Lung microvascular endothelial cell (primary cell): ENCODE results near the gene NKX3-2. TPM values are rescaled to one million over a fixed set of nuclear protein-coding genes. Genes with fewer than 3 reads are reported as not detected.
"Not testable (repeated sequence)": the region's sequence is repeated elsewhere in the genome, so short reads cannot be mapped to it uniquely, and the experiment has no call there.

Source experiments
- DNase-seq, 2 donors: peaks; one replicate each; pipeline versions ENCODE4 v3.0.0 to v3.0.0-alpha.2; 2010; ENCODE audit warnings: low read depth in 2 of 2
- total RNA-seq: library from RNA; depleted of rRNA; stranded (reverse); fragments of >200 nt; gene quantifications from 2 replicates; pipeline ENCODE4 v1.2.1, GENCODE V29; 2014

The NKX3-2 gene
- under 0.01 and 0.20 TPM in 2 replicates for total RNA-seq

DNA sequence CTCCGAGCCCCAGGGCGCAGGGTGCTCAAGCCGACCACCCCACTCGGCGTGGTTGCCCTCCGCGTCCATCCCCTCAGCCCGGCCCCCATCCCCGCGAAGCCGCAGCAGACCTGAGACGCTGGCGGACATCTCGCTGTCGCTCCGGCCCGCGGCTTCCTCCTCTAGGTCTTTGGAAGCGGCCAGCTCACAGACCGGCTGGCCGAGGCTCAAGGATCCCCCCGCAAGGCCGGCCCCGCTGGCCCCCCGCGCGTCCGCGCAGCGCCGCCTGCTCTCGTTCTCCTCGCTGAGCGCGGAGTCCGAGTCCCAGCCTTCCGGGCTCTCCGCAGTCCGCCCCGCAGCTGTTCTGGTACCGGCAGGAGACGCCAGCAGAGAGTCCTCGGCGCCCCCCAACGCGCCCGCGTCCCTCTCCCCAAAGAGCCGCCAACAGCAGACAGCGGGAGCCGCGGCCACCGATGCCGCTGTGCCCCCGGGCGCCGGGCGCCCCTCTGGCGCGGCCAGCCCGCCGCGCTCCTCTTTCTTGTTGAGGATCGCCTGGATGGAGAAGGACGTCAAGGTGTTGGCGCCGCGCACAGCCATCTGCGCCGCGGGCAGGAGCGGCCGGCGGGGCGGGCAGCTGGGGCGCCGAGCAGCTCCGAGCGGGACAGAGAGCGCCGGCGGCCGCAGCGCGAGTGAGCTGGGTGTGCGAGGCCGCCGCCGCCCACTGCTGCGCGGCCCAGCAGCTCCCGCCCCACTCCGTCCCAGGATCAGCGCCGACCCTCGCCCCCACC lies at the start of gene NKX3-2:
Gene NKX3-2 (minus strand): TSS at position 670 of the 767 bp plus-strand sequence. CDS start 94 bp downstream, at position 576.
- peak; percentile 28 to 43 for DNase-seq

DNA sequence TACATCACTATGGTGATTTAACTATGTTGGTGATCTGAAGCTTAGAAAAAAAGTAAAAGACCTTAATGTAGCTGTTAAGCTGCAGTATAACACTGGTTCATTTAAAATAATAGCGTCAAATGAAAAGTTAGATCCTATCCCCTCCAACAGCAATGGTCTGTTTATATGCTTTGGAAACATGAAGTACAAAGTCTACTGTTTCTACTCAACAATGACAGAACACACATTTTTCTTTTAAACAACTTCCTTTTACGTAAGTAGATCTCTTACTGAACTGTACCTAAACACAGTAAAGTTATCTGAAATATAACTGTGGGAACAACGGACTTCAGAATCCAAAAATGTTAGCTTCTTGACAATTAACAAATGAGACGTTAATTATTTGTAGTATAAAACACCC lies 47.9 kb upstream of the NKX3-2 start:
- no peak for DNase-seq

GRCh38 chr4:13590766-13591165 lies 46.5 kb upstream of the NKX3-2 start:
- DNase-seq: no peak

GRCh38 chr4:13588954-13589353 lies 44.6 kb upstream of the NKX3-2 start:
- no peak for DNase-seq

DNA sequence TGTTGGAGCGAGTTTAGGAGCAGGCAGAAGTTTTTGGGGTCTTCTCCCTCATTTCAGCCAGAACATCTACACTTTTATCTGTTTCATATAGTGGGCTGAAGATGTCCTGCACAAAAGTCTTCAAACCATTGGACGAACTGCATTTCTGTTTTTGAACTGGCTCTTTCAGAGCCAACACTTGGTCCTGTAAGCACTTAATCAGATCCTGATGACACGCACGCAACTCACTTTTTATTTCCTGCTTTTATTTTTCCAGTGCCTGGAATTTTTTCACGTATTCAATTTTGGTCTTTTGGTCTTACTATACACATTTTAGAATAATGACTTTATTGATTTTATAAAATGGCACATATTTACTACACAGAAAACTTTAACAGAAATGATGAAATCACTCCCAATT lies 40.2 kb upstream of the NKX3-2 start:
- peak; percentile 62 to 64 for DNase-seq

GRCh38 chr4:13580036-13580435 lies 35.7 kb upstream of the NKX3-2 start:
- DNase-seq: no peak

- DNase-seq: no peak
Measured at GRCh38 chr4:13577660-13578059, 33.4 kb upstream of the NKX3-2 start.

DNA sequence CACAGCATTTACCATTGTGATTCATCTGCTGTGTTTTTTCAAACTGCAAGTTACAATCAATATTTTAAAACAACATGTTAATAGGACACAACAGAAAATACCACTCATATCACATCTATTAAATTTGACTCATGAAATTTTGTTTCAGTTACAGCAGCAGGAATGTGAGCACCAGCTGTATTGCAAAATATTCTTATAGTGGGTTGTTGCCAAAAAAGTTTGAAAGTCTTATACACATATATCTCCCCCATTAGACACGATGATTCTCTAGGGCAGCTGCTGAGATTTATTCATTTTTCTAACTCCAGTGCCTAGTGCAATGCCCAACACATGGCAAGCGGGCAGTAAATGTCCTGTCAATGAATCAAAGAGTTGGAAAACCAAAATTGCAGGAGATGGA lies 26.6 kb upstream of the NKX3-2 start:
- no peak for DNase-seq

- no peak for DNase-seq
Measured at GRCh38 chr4:13567125-13567524, 22.8 kb upstream of the NKX3-2 start.

DNA sequence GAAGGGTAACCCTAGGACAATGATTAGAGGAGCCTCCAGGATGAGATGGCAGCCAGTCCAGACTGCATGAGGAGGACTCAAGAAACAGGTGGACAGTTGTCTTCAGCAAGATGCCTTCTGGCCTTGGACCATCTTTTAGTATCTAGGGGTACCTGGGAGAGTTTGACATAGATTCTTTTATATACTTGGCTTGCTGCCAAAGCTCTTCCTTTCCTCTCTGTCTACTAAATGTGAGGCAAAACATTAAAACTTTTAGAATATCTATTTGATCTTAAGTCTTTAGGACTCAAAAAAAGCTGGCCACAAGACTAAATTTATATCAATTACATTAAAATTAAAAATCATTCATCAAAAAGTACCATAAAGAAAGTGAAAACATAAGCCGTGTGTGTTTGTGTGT lies 18.6 kb upstream of the NKX3-2 start:
- no peak for DNase-seq

GRCh38 chr4:13561673-13562072 lies 17.4 kb upstream of the NKX3-2 start:
- DNase-seq: no peak

DNA sequence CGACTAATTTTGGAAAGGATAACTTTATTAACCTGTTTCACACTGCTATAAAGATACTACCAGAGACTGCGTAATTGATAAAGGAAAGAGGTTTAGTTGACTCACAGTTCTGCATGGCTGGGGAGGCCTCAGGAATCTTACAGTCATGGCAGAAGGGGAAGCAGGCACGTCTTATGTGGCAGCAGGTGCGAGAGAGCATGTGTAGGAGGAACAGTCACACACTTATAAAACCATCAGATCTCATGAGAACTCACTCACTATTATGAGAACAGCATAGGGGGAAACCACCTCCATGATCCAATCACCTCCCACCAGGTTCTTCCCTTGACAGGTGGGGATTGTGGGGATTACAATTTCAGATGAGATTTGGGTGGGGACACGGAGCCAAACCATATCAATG lies 15.8 kb upstream of the NKX3-2 start:
- not testable (repeated sequence) for DNase-seq

- DNase-seq: peak in 1 of 2 donors; percentile 72
Measured at GRCh38 chr4:13559413-13559812, 15.1 kb upstream of the NKX3-2 start.

DNA sequence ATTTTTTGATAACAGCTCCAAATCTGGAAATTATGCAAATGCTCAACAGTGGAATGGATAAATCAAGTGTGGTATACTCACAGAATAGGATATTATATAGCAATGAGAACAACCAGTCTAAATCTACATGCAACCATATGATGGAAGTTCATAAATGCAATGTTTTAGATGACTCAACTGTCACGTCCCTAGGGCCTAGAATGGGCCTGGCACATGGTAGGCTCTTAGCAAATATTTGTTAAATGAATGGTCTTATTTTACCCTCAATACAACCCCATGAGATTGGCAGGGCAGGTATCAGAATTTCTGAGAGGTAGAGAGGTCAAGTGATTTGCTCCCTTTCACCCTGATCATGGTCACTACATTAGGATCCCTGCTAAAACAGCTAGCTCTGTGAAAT lies 14.6 kb upstream of the NKX3-2 start:
- no peak for DNase-seq

DNA sequence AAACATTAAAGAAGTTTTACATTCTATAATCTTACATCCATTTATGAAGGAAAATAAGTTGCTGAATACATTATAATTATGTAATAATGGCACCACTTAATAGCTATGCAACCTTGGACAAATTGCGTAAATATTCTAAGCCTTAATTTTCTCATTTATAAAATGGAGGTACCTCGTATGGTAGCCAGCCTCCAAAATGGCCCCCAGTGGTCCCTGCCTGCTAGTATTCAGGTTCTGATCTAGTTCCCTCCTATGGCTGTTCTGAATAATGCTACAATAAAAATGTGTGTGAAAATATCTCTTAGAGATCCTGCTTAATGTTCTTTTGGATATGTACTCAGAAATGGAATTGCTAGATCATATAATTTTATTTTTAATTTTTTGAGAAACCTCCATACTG lies 11.0 kb upstream of the NKX3-2 start:
- no peak for DNase-seq

DNA sequence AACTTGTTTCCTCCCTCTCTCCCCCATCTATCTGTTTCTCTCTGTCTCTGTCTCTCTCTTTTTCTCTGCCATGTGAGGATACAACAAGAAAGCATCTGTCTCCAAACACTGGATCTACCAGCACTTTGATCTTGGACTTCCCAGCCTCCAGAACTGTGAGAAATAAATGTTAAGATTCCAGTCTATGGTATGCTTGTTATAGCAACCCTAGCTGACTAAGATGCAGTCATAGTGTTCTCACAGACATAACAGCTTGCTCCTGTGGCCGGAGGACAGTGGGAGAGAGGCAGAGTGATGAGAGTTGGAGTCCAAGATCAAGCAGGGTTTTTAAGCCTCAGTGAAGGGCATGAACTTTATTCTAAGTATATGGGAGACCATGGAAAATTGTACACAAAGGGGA lies 8.8 kb upstream of the NKX3-2 start:
- no peak for DNase-seq

- peak; percentile 78 to 83 for DNase-seq
Measured at GRCh38 chr4:13548984-13549546, 4.8 kb upstream of the NKX3-2 start.

DNA sequence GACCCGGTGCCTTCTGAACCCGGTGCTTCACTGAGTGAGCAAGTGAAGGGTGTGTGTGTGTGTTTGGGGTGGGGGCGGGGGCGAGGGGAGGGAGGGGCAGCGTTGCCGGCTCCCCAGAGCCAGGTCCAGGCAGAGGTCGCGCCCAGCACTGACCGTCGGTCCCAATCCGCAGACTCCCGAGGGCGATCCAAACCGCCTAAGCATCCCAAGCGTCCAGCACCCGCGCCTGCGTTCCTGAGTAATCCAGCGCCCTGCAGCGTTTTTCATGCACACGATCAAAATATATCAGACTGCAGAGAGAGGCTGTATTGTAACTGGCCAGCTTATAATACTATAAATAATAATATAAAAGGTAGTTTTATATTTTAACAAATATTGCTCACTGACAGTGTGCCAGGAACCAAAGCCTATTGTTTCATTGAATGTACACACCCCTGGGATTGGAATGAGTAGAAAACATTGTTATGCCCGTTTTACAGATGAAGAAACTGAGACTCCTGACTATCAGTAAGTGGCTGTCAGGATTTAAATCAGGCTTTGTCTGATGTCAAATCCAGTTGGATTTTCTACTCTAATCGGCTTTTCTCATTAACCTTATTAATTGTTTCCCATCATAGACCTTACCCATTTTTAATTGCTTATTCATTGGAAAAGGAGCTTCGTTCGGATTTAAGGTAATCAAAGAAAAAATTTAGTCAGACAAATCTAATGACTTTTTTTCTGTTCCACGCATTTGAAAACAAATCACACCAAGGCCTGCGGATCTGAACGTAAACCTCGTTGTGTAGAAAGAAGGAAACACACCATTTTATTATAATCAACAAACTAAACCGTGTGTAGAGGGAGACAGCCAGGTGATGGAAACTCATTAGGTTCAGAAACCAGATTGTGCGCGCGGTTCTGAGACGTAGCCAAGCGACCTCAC lies 4.0 kb upstream of the NKX3-2 start:
- DNase-seq: no peak

- no peak for DNase-seq
Measured at GRCh38 chr4:13547485-13548041, 3.3 kb upstream of the NKX3-2 start.

- no peak for DNase-seq
Measured at GRCh38 chr4:13546941-13547484, 2.7 kb upstream of the NKX3-2 start.

DNA sequence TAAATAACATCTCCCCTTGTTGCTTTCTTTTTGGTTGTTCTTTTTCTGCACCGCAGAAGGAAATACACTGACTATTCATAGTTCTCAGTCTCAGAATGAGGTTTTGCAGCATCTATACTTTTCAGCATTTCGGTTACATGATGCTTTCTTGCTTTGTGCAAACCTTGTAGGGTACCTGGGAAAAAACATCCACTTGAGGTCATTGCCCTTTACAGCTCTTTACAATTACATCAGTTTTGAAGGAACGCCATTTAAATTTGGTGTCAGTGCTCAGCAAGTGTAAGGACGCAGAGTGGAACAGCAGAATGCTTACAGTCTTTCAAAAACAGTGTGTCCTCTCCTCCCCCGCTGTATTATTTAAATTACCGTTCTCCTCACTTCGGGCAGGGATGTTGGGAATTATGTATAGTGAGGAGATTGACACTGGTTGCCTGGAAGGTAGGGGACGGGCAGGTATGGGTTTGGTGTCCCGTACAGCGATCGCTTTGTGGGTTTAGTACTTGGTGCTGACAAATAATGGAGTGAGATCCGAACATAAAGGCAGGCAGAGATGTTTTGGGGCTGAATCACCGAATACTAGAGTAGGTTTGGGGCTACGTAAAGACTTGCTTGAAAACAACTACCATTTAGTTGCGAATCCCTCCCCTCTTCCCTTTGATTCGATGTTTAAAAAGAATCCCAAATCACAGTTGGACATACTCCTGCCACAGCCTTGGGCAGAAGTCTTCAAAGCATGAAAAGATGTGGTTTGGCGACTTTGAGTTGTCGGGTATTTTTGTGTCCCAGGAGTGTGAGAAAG lies 2.0 kb upstream of the NKX3-2 start:
- no peak for DNase-seq
